Occipital lobe (tissue), 2 donors: ENCODE results near the gene LRMDA. TPM values are rescaled to one million over a fixed set of nuclear protein-coding genes. Genes with fewer than 3 reads are reported as not detected.

Experiments
- DNase-seq: peaks from one replicate; lab custom pipeline; 2025; lab: John Stamatoyannopoulos, UW
- total RNA-seq: library from RNA; depleted of rRNA; stranded (reverse); fragments of >200 nt; gene quantifications from one replicate; pipeline ENCODE4 v1.2.3, GENCODE V29; 2014

LRMDA gene
- total RNA-seq, 1 donor from 2014 or later, result 0.62 TPM

GRCh38 chr10:75443362-75443761 lies 11.9 kb downstream of the LRMDA start:
- DNase-seq, result no peak

GRCh38 chr10:75444781-75445386 lies 13.5 kb downstream of the LRMDA start:
- no peak for DNase-seq

DNA sequence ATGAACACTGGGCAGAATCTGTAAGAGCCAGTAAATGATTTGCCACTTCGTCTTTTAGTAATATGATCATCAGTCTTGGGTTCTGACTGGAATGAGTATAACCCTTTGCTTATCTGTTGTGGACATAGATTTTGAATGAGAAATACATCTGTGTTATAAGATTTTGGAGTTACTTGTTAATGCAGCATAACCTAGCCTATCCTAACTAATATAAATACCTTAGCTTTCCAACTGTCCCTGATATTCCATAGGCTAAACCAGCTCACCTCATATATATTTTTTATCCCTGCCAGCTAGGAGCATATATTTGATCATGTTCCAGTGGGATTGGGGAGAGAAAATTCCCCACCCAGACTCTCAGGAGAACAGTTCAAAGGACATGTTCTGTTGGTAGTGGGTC lies 15.1 kb downstream of the LRMDA start:
- no peak for DNase-seq

DNA sequence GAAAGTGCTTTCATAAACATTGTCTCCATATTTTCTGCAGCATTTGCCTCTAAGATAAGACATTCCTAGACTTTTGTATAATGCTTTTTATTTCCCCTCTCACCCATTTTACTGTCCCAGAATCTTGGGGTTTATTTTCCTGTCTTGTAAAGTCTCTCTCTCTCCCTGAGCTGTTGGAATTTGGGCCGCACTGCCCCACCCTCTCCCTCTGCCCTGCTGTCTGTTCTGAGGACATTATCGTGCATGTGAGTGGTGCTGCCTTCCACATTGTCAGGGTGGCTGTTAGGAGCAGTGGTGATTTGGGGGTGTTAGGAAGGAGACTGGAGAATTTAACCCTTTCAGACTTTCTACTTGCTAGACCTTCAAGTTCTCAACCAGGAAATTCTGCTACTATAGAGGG lies 16.7 kb downstream of the LRMDA start:
- no peak for DNase-seq

GRCh38 chr10:75449382-75450074 lies 18.1 kb downstream of the LRMDA start:
- DNase-seq, result no peak

- no peak for DNase-seq
Observed at GRCh38 chr10:75450075-75450445, 18.6 kb downstream of the LRMDA start.

GRCh38 chr10:75450644-75451640 lies 19.5 kb downstream of the LRMDA start:
- DNase-seq, result no peak

DNA sequence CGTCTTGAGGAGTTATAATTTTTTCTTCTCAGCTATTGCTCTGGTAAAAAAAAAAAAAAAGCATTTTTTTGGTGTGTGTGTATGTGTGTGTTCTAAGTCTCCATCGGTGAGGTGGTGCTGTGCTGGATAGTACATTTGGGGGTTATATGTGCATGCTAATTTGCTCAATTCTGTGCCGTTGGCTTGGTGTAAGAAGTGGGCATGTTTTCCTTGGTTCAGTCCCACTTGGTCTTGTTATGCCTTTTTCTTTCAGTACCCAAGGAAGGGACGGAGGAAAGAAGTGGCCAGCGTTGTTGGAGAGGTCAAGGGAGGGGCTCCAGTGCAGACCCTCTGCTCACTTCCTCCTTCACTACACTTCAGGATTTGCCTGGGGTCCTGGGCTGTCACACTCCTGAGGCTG lies 20.4 kb downstream of the LRMDA start:
- no peak for DNase-seq

DNA sequence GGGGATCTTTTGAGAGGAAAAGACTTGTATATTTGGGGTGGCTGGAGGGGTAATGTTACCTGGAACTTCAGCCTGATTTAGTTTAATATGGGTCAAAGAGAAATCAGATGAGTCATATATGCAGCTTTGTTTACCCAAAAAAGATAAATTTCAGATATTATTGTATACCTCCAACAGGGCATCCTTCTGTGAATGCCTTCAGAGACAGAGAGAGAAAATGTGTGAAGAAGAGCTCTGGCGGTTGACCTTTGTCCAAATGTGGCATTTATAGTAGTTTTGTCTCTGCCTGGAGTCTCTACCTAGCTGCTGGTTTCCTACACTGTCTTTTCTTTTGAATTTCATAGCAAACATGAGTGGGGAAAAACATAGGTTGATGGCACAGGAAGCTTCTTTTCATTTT lies 21.6 kb downstream of the LRMDA start:
- DNase-seq, result no peak

DNA sequence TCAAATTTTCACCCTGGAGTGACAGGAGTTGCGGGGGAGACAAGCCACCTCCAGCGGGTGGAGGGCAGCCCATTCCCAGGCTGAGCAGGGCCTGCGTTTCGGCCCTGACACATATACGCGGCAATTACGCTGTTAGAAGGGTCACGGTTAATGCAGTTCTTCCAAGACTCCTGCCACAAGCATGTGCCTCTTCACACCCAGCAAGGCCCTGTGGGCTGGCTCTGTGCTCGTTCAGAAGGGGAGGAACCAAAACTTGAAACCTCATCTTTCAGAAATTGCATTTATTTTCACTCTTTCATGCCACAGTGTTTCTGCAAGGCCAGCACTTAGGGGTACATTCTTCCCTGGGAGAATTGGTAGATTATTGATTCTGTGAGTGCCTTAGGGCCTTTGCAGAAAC lies 24.7 kb downstream of the LRMDA start:
- no peak for DNase-seq

GRCh38 chr10:75460059-75460458 lies 28.6 kb downstream of the LRMDA start:
- no peak for DNase-seq

- DNase-seq, result no peak
Observed at GRCh38 chr10:75461672-75462649, 30.5 kb downstream of the LRMDA start.

GRCh38 chr10:75462865-75463264 lies 31.4 kb downstream of the LRMDA start:
- DNase-seq, result no peak

- no peak for DNase-seq
Observed at GRCh38 chr10:75464478-75465449, 33.3 kb downstream of the LRMDA start.

DNA sequence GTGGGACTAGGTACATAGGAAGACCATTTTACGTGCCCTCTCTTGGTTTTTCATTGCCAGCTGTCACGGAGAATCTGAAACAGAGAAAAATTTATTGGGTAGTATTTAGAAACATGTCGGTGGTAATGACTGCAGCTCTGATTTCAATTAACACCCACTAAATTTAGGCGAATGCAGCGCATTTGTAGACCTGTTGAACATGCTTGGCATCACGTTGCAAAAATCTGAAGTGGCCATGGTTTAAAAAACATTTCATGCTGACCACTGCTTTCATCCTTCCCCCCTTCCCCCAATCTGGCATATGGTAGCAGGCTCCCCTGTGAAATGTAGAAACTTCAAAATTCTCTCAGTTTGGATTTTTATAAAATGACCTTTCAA lies 34.0 kb downstream of the LRMDA start:
- no peak for DNase-seq

DNA sequence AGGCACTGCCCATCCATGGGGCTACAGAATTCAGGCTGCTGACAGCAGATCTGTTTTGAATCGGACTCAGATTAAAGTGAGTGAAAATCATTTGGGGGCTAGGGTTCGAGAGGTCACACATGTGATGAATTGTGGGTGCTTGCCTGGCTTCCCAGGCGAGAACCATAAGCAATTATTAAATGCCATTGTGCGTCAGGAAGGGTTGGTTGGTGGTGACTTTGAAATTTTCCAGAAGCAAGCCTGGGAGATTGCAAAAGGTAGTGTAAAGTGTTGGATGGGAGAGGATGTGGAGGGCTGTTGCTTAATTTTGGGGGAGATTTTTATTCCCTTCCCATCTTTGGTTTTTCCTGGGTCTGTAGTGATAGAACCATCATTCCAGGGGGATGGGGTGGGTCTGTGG lies 34.6 kb downstream of the LRMDA start:
- DNase-seq, result no peak

DNA sequence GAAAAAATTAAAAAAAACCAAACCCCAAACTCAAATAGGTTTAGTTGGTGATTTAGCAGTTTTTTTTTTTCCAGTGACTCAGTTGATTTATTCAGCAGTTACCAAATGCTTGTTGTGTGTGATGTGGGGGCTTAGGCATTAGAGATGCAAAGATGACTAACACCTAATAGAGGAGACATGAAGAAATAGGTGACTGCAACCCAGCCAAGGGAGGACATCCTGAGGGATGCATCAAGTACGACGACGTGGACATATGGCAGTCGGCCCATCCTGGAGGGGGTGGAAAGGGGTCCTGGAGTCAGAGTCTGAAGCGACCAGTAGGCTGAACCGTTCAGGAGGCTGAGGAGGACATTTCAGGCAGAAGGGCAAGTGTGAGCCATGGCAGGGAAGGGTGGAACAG lies 35.5 kb downstream of the LRMDA start:
- DNase-seq, result no peak

DNA sequence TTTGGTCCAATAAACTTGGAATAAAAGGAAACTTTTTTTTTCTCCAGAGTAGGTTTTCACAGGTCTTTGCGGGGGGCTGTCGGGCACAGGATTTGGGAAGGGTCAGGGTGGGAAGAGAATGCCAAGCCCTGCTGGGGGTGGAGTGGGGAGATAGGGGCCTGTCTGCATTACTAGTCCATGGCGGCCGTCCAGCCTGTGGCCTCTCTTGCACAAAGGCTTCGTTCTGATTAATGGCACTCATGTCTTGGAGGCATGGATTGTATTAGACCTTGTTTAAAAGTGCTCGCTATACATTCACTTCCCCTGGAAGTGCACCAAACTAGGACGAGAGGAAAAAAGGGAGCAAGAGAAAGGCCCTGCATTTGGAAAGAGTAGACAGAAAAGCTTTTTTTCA lies 37.2 kb downstream of the LRMDA start:
- DNase-seq, result no peak

- DNase-seq, result no peak
Observed at GRCh38 chr10:75469006-75469616, 37.7 kb downstream of the LRMDA start.

GRCh38 chr10:75470901-75471300 lies 39.5 kb downstream of the LRMDA start:
- DNase-seq, result no peak
